Measurements from ENCODE around the gene CENATAC. TPM values are rescaled to one million over a fixed set of nuclear protein-coding genes. Genes with fewer than 3 reads are reported as not detected.

The CENATAC gene
- total and polyA plus RNA-seq, 9 of the 15 experiments (the other 6 are each of a cell fraction or from before 2014, with no cell fraction given): 2.4 to 25.5 (median 13.7) TPM

DNA sequence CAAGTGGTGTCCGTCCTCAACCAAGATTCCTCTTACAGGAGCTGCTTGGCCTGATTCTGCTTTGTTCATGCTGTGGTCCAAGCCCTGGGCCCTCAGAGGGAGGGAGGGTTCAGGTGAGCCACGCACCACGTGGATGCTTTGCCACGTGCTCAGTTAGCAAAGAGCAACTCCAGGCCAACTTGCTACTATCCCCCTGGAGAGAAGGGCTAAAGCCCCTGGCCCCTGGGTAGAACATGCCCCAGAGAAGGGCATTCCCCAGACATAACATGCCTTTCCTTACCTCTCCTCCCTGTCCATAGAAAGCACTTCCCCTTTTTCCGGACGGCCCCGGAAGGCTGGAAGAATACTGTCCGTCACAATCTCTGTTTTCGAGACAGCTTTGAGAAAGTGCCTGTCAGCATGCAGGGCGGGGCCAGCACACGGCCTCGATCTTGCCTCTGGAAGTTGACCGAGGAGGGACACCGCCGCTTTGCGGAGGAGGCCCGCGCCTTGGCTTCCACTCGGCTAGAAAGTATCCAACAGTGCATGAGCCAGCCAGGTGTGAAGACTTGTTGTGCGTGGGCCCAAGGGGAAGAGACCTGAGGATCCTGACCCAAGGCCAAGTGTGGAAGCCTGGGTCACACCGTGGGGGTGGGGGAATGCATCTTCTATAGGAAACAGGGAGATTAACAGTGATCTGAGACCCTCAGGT lies 17.6 kb upstream of the CENATAC start (continued):
- TF ChIP-seq CHD7 (IDR thresholded peaks at IDR 0.05; ENCODE audit: low read depth, low read length) (no peak), ZNF668 (CRISPR knock-in tag; IDR thresholded peaks at IDR 0.05) (no peak), NR4A1 (CRISPR knock-in tag; IDR thresholded peaks at IDR 0.05) (0 out of 2 replicates have a peak, but pooled peaks have one; percentile 25), NR4A1 (tag; IDR thresholded peaks at IDR 0.05) (peak; percentile 73; the same call in 1 of the 2 replicates), NRF1 (conservative IDR thresholded peaks at IDR 0.05 in 1 of 2, IDR thresholded peaks at IDR 0.05 in 1 of 2) (peak; percentile 54 to 57), ZNF316 (IDR thresholded peaks at IDR 0.05) (peak; percentile 82), ELF1 (tag; IDR thresholded peaks at IDR 0.05) (peak; percentile 54)
- TF ChIP-seq, protein P1, sequence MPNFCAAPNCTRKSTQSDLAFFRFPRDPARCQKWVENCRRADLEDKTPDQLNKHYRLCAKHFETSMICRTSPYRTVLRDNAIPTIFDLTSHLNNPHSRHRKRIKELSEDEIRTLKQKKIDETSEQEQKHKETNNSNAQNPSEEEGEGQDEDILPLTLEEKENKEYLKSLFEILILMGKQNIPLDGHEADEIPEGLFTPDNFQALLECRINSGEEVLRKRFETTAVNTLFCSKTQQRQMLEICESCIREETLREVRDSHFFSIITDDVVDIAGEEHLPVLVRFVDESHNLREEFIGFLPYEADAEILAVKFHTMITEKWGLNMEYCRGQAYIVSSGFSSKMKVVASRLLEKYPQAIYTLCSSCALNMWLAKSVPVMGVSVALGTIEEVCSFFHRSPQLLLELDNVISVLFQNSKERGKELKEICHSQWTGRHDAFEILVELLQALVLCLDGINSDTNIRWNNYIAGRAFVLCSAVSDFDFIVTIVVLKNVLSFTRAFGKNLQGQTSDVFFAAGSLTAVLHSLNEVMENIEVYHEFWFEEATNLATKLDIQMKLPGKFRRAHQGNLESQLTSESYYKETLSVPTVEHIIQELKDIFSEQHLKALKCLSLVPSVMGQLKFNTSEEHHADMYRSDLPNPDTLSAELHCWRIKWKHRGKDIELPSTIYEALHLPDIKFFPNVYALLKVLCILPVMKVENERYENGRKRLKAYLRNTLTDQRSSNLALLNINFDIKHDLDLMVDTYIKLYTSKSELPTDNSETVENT (CRISPR knock-in tag; IDR thresholded peaks at IDR 0.05): no peak
